Glutamatergic neuron (in vitro differentiated cells): Measurements from ENCODE around the gene ARHGAP25. TPM values are rescaled to one million over a fixed set of nuclear protein-coding genes. Genes with fewer than 3 reads are reported as not detected.

Experiments
- DNase-seq: peaks from one replicate; pipeline ENCODE4 v3.0.0; 2022
- H3K27ac Mint-ChIP-seq: one replicate; pipeline ENCODE4 v1.8.0; 2020; ENCODE audit warnings: mild to moderate bottlenecking, mixed read lengths, inconsistent platforms; ENCODE audit not compliant: unreplicated experiment
- H3K27me3 Mint-ChIP-seq: one replicate; pipeline ENCODE4 v1.8.0; 2020; ENCODE audit warnings: mild to moderate bottlenecking, moderate library complexity, mixed read lengths, inconsistent platforms; ENCODE audit not compliant: unreplicated experiment
- H3K36me3 Mint-ChIP-seq: one replicate; pipeline ENCODE4 v1.8.0; 2020; ENCODE audit warnings: mild to moderate bottlenecking, mixed read lengths, inconsistent platforms; ENCODE audit not compliant: unreplicated experiment
- H3K4me1 Mint-ChIP-seq: one replicate; pipeline ENCODE4 v1.8.0; 2020; ENCODE audit warnings: mild to moderate bottlenecking, low read depth, mixed read lengths, inconsistent platforms; ENCODE audit not compliant: unreplicated experiment
- H3K4me3 Mint-ChIP-seq: one replicate; pipeline ENCODE4 v1.8.0; 2020; ENCODE audit warnings: mild to moderate bottlenecking, mixed read lengths, inconsistent platforms; ENCODE audit not compliant: unreplicated experiment
- H3K9me3 Mint-ChIP-seq: one replicate; pipeline ENCODE4 v1.8.0; 2020; ENCODE audit warnings: mild to moderate bottlenecking, moderate library complexity, mixed read lengths, inconsistent platforms; ENCODE audit not compliant: unreplicated experiment
- CTCF ChIP-seq: fragments of 200-600 bp; sonication (generic); IDR thresholded peaks from one replicate; pipeline ENCODE4 v1.5.0; 2021; ENCODE audit not compliant: partially characterized antibody, unreplicated experiment
- total RNA-seq: library from RNA; stranded (reverse); fragmentation: NEBNext Ultra II Directional; extraction: Animal tissue kit (Norgen Biotek cat#: 25700); gene quantifications from one replicate; pipeline ENCODE4 v1.2.1, GENCODE V29; 2021; ENCODE audit not compliant: unreplicated experiment

Gene ARHGAP25
- total RNA-seq, 1 donor from 2014 or later, result 1.4 TPM

GRCh38 chr2:68768461-68768860, 33.9 kb downstream of the ARHGAP25 start:
- H3K4me1 Mint-ChIP-seq, result peaks cover 16% of the 10 kb centered on the region
- TF ChIP-seq CTCF, result no peak
- H3K36me3 Mint-ChIP-seq, result no peaks in the 10 kb centered on the region
- H3K27ac Mint-ChIP-seq, result no peak overlapping the region
- H3K9me3 Mint-ChIP-seq, result peaks cover 4% of the 10 kb centered on the region
- no peak for DNase-seq
- no peaks in the 10 kb centered on the region for H3K27me3 Mint-ChIP-seq
- no peak overlapping the region for H3K4me3 Mint-ChIP-seq

- Mint-ChIP-seq H3K27me3 (no peaks in the 10 kb centered on the region), H3K4me1 (peaks cover 16% of the 10 kb centered on the region), H3K36me3 (no peaks in the 10 kb centered on the region), H3K9me3 (peaks cover 5% of the 10 kb centered on the region), H3K27ac (no peak overlapping the region), H3K4me3 (no peak overlapping the region)
- no peak for DNase-seq
- TF ChIP-seq CTCF, result no peak
Measured at GRCh38 chr2:68768951-68769350, 34.3 kb downstream of the ARHGAP25 start.

- no peak for TF ChIP-seq CTCF
- no peak overlapping the region for H3K27ac Mint-ChIP-seq
- H3K36me3 Mint-ChIP-seq, result no peaks in the 10 kb centered on the region
- peaks cover 7% of the 10 kb centered on the region for H3K9me3 Mint-ChIP-seq
- no peak for DNase-seq
- no peak overlapping the region for H3K4me3 Mint-ChIP-seq
- H3K27me3 Mint-ChIP-seq, result peaks cover 2% of the 10 kb centered on the region
- H3K4me1 Mint-ChIP-seq, result peaks cover 11% of the 10 kb centered on the region
Measured at GRCh38 chr2:68769586-68770270, 35.1 kb downstream of the ARHGAP25 start.

GRCh38 chr2:68770271-68771111, 35.9 kb downstream of the ARHGAP25 start:
- TF ChIP-seq CTCF, result no peak
- Mint-ChIP-seq H3K27me3 (peaks cover 2% of the 10 kb centered on the region), H3K4me1 (peaks cover 7% of the 10 kb centered on the region), H3K36me3 (no peaks in the 10 kb centered on the region), H3K27ac (no peak overlapping the region), H3K9me3 (peaks cover 9% of the 10 kb centered on the region), H3K4me3 (no peak overlapping the region)
- no peak for DNase-seq
